Neural cell (in vitro differentiated cells): Measurements from ENCODE around the gene NUBP2. TPM values are rescaled to one million over a fixed set of nuclear protein-coding genes. Genes with fewer than 3 reads are reported as not detected.

ENCODE experiments used
- H2AFZ ChIP-seq: fragments of 200-600, 300-800 bp; sonication (generic), shearing (Covaris generic); 2 replicates; pipeline ENCODE4 v1.6.0; 2014; ENCODE audit warnings: low read depth, mild to moderate bottlenecking, antibody characterized with exemption, low read length, moderate library complexity
- H3F3A ChIP-seq: fragments of 200-600 bp; shearing (Covaris generic); 2 replicates; pipeline ENCODE4 v1.6.1; 2016; ENCODE audit warnings: mild to moderate bottlenecking, moderate library complexity, mixed read lengths, antibody characterized with exemption, low read length; ENCODE audit not compliant: insufficient read depth, poor library complexity, severe bottlenecking
- H3K27ac ChIP-seq: fragments of 200-600, 300-800 bp; sonication (generic), shearing (Covaris generic); 2 replicates; pipeline ENCODE4 v1.5.1; 2014; ENCODE audit warnings: mild to moderate bottlenecking, low read length, moderate library complexity
- H3K27me3 ChIP-seq: fragments of 300-800, 200-600 bp; sonication (generic), shearing (Covaris generic); 2 replicates; pipeline ENCODE4 v1.6.0; 2014; ENCODE audit warnings: mild to moderate bottlenecking, low read depth, low read length, moderate library complexity; ENCODE audit not compliant: insufficient read depth
- H3K36me3 ChIP-seq: fragments of 300-800, 200-600 bp; sonication (generic), shearing (Covaris generic); 2 replicates; pipeline ENCODE4 v1.5.1; 2014; ENCODE audit warnings: mild to moderate bottlenecking, antibody characterized with exemption, low read length, moderate library complexity; ENCODE audit not compliant: insufficient read depth
- H3K4me2 ChIP-seq: fragments of 300-800, 200-600 bp; sonication (generic), shearing (Covaris generic); 2 replicates; pipeline ENCODE4 v1.6.0; 2014; ENCODE audit warnings: mild to moderate bottlenecking, low read length
- H3K4me3 ChIP-seq: fragments of 300-800, 200-600 bp; sonication (generic), shearing (Covaris generic); 2 replicates; pipeline ENCODE4 v1.5.1; 2014; ENCODE audit warnings: mild to moderate bottlenecking, low read length, moderate library complexity
- H3K79me2 ChIP-seq: fragments of 200-600 bp; shearing (Covaris generic); replicated peaks from 2 replicates; pipeline ENCODE4 v1.6.0; 2014; ENCODE audit warnings: mild to moderate bottlenecking, low read length, moderate library complexity; ENCODE audit not compliant: insufficient read depth
- H3K9ac ChIP-seq: fragments of 300-800, 200-600 bp; sonication (generic), shearing (Covaris generic); 2 replicates; pipeline ENCODE4 v1.6.1; 2016; ENCODE audit warnings: mild to moderate bottlenecking, low read length, mixed read lengths
- H3K9me2 ChIP-seq: fragments of 200-600 bp; shearing (Covaris generic); 2 replicates; pipeline ENCODE4 v1.6.1; 2016; ENCODE audit warnings: mild to moderate bottlenecking, low read length, mixed read lengths; ENCODE audit not compliant: insufficient read depth
- H3K9me3 ChIP-seq: fragments of 200-600, 300-800 bp; sonication (generic), shearing (Covaris generic); 2 replicates; pipeline ENCODE4 v1.6.1; 2016; ENCODE audit warnings: mild to moderate bottlenecking, mixed run types, low read length, moderate library complexity, mixed read lengths
- H4K20me1 ChIP-seq: fragments of 200-600 bp; shearing (Covaris generic); 2 replicates; pipeline ENCODE4 v1.6.1; 2016; ENCODE audit warnings: mild to moderate bottlenecking, mixed run types; ENCODE audit not compliant: insufficient read depth
- CTCF ChIP-seq: fragments of 450-650 bp; IDR thresholded peaks from 2 replicates; pipeline ENCODE4 v1.5.1; 2014; ENCODE audit warnings: antibody characterized with exemption, mild to moderate bottlenecking, moderate library complexity; ENCODE audit not compliant: poor library complexity, severe bottlenecking
- EP300 ChIP-seq: fragments of 450-650 bp; conservative IDR thresholded peaks from 2 replicates; pipeline ENCODE4 v1.6.1; 2014; ENCODE audit warnings: antibody characterized with exemption, mild to moderate bottlenecking, moderate library complexity; ENCODE audit not compliant: poor library complexity, severe bottlenecking
- EZH2 ChIP-seq: fragments of 200-600, 300-800 bp; shearing (Covaris generic), sonication (generic); IDR thresholded peaks from 2 replicates; pipeline ENCODE4 v1.6.1; 2014; ENCODE audit warnings: antibody characterized with exemption, low read length, borderline replicate concordance, mild to moderate bottlenecking; ENCODE audit not compliant: insufficient read depth, poor library complexity, severe bottlenecking
- MXI1 ChIP-seq: fragments of 450-650 bp; conservative IDR thresholded peaks from 2 replicates; pipeline ENCODE4 v1.6.1; 2014; ENCODE audit warnings: antibody characterized with exemption, mild to moderate bottlenecking; ENCODE audit not compliant: poor library complexity, severe bottlenecking
- POLR2AphosphoS5 ChIP-seq: IDR thresholded peaks from 2 replicates; pipeline ENCODE4 v1.6.1; 2012
- RAD21 ChIP-seq: fragments of 450-650 bp; conservative IDR thresholded peaks from 2 replicates; pipeline ENCODE4 v1.6.1; 2014; ENCODE audit warnings: antibody characterized with exemption, mild to moderate bottlenecking, moderate library complexity
- REST ChIP-seq: IDR thresholded peaks from 2 replicates; pipeline ENCODE4 v1.6.1; 2012; ENCODE audit warnings: borderline replicate concordance
- SMC3 ChIP-seq: fragments of 450-650 bp; conservative IDR thresholded peaks from 2 replicates; pipeline ENCODE4 v1.6.1; 2014; ENCODE audit warnings: antibody characterized with exemption, mild to moderate bottlenecking, moderate library complexity; ENCODE audit not compliant: poor library complexity
- TAF1 ChIP-seq: IDR thresholded peaks from 2 replicates; pipeline ENCODE4 v1.6.1; 2012; ENCODE audit warnings: low read depth
- polyA plus RNA-seq: library from polyadenylated mRNA; depleted of rRNA; stranded (reverse); fragments of >200 nt; gene quantifications from 2 replicates; pipeline ENCODE4 v1.2.3, GENCODE V29; 2014

The NUBP2 gene
- polyA plus RNA-seq, 1 donor from 2014 or later = 213 TPM

- H3F3A ChIP-seq = no peaks in the 10 kb centered on the region
- H3K9me2 ChIP-seq = no peaks in the 10 kb centered on the region
- peaks cover 9% of the 10 kb centered on the region for H3K79me2 ChIP-seq
- no peak overlapping the region for H3K27ac ChIP-seq
- H4K20me1 ChIP-seq = no peaks in the 10 kb centered on the region
- no peak overlapping the region for H2AFZ ChIP-seq
- H3K4me2 ChIP-seq = no peak overlapping the region
- H3K4me3 ChIP-seq = no peak overlapping the region
- no peaks in the 10 kb centered on the region for H3K27me3 ChIP-seq
- no peaks in the 10 kb centered on the region for H3K9me3 ChIP-seq
- no peak overlapping the region for H3K9ac ChIP-seq
- no peak for TF ChIP-seq TAF1
- no peak for TF ChIP-seq CTCF
- TF ChIP-seq RAD21 = no peak
- no peak for TF ChIP-seq MXI1
- no peak for TF ChIP-seq EP300
- TF ChIP-seq REST = no peak
- no peak for TF ChIP-seq EZH2
- no peak for TF ChIP-seq POLR2AphosphoS5
- TF ChIP-seq SMC3 = no peak
- H3K36me3 ChIP-seq = no peaks in the 10 kb centered on the region
Measured at GRCh38 chr16:1821861-1822611, 39.3 kb downstream of the NUBP2 start.

- TF ChIP-seq REST = no peak
- no peak for TF ChIP-seq RAD21
- TF ChIP-seq POLR2AphosphoS5 = no peak
- no peak for TF ChIP-seq EZH2
- TF ChIP-seq MXI1 = no peak
- no peak for TF ChIP-seq CTCF
- no peak for TF ChIP-seq TAF1
- no peak for TF ChIP-seq SMC3
- TF ChIP-seq EP300 = no peak
- Histone ChIP-seq H3K4me3 (no peak overlapping the region), H3K4me2 (no peak overlapping the region), H2AFZ (no peak overlapping the region), H4K20me1 (no peaks in the 10 kb centered on the region), H3K79me2 (peaks cover 16% of the 10 kb centered on the region), H3K9me3 (no peaks in the 10 kb centered on the region), H3K27me3 (no peaks in the 10 kb centered on the region), H3F3A (no peaks in the 10 kb centered on the region), H3K9ac (no peak overlapping the region), H3K9me2 (no peaks in the 10 kb centered on the region), H3K36me3 (no peaks in the 10 kb centered on the region), H3K27ac (no peak overlapping the region)
Measured at GRCh38 chr16:1822801-1823200, 40.0 kb downstream of the NUBP2 start.
